H9 (cell line): Measurements from ENCODE around the gene HSPA1L. TPM values are rescaled to one million over a fixed set of nuclear protein-coding genes. Genes with fewer than 3 reads are reported as not detected.
"Not testable (repeated sequence)": the region's sequence is repeated elsewhere in the genome, so short reads cannot be mapped to it uniquely, and the experiment has no call there.

Experiments
- DNase-seq: peaks from one replicate; pipeline ENCODE4 v3.0.0-alpha.2; 2017
- H2AFZ ChIP-seq: one replicate; pipeline ENCODE4 v1.6.1; 2013; ENCODE audit warnings: mild to moderate bottlenecking, low read length, control low read depth, moderate library complexity
- H2AK5ac ChIP-seq: 2 replicates; pipeline ENCODE4 v1.6.1; 2013; ENCODE audit warnings: low read length, control low read depth, mixed read lengths; ENCODE audit not compliant: insufficient read length
- H2BK120ac ChIP-seq: one replicate; pipeline ENCODE4 v1.6.1; 2013; ENCODE audit warnings: low read depth, mild to moderate bottlenecking, low read length, control low read depth, inconsistent platforms; ENCODE audit not compliant: poor library complexity, severe bottlenecking
- H2BK12ac ChIP-seq: 2 replicates; pipeline ENCODE4 v1.6.1; 2013; ENCODE audit warnings: low read length, control low read depth, mixed read lengths, low read depth; ENCODE audit not compliant: insufficient read length
- H2BK15ac ChIP-seq: 2 replicates; pipeline ENCODE4 v1.6.1; 2013; ENCODE audit warnings: low read depth, low read length, control low read depth
- H2BK20ac ChIP-seq: one replicate; pipeline ENCODE4 v1.6.1; 2013; ENCODE audit warnings: low read depth, mild to moderate bottlenecking, low read length, control low read depth, inconsistent platforms; ENCODE audit not compliant: poor library complexity, severe bottlenecking
- H2BK5ac ChIP-seq: 2 replicates; pipeline ENCODE4 v1.6.1; 2013; ENCODE audit warnings: low read length, control low read depth, mixed read lengths; ENCODE audit not compliant: insufficient read length
- H3K14ac ChIP-seq: 2 replicates; pipeline ENCODE4 v1.6.1; 2013; ENCODE audit warnings: low read length, control low read depth; ENCODE audit not compliant: insufficient read depth
- H3K18ac ChIP-seq: 2 replicates; pipeline ENCODE4 v1.6.1; 2013; ENCODE audit warnings: low read depth, mild to moderate bottlenecking, mixed read lengths, low read length, control low read depth; ENCODE audit not compliant: insufficient read length
- H3K23ac ChIP-seq: 2 replicates; pipeline ENCODE4 v1.6.1; 2013; ENCODE audit warnings: low read length, control low read depth, mixed read lengths, low read depth; ENCODE audit not compliant: insufficient read length
- H3K23me2 ChIP-seq: 2 replicates; pipeline ENCODE4 v1.6.1; 2013; ENCODE audit warnings: low read depth, mild to moderate bottlenecking, mixed read lengths, low read length, control low read depth; ENCODE audit not compliant: insufficient read length, poor library complexity, severe bottlenecking
- H3K27ac ChIP-seq: 2 replicates; pipeline ENCODE4 v1.5.1; 2013; ENCODE audit warnings: low read length, control low read depth, mixed read lengths, low read depth; ENCODE audit not compliant: insufficient read length
- H3K27me3 ChIP-seq: 2 replicates; pipeline ENCODE4 v1.6.1; 2013; ENCODE audit warnings: low read length, control low read depth, inconsistent platforms; ENCODE audit not compliant: insufficient read depth
- H3K4ac ChIP-seq: 2 replicates; pipeline ENCODE4 v1.6.1; 2013; ENCODE audit warnings: low read depth, mild to moderate bottlenecking, control low read depth, inconsistent platforms, low read length, moderate library complexity
- H3K4me1 ChIP-seq: 2 replicates; pipeline ENCODE4 v1.6.1; 2013; ENCODE audit warnings: low read length, control low read depth, inconsistent platforms; ENCODE audit not compliant: insufficient read depth
- H3K4me2 ChIP-seq: 2 replicates; pipeline ENCODE4 v1.6.1; 2013; ENCODE audit warnings: low read length, control low read depth, mixed read lengths; ENCODE audit not compliant: insufficient read length, insufficient read depth
- H3K56ac ChIP-seq: 2 replicates; pipeline ENCODE4 v1.6.1; 2013; ENCODE audit warnings: low read depth, mild to moderate bottlenecking, mixed read lengths, low read length, control low read depth; ENCODE audit not compliant: insufficient read length
- H3K79me1 ChIP-seq: 2 replicates; pipeline ENCODE4 v1.6.1; 2013; ENCODE audit warnings: low read depth, mild to moderate bottlenecking, moderate library complexity, low read length, control low read depth, inconsistent platforms; ENCODE audit not compliant: insufficient read depth, poor library complexity, severe bottlenecking
- H3K79me2 ChIP-seq: 2 replicates; pipeline ENCODE4 v1.6.1; 2013; ENCODE audit warnings: low read length, control low read depth, inconsistent platforms; ENCODE audit not compliant: insufficient read depth
- H3K9ac ChIP-seq: 2 replicates; pipeline ENCODE4 v1.6.1; 2013; ENCODE audit warnings: low read length, control low read depth, mixed read lengths; ENCODE audit not compliant: insufficient read length; ENCODE audit errors: extremely low read depth
- H3K9me3 ChIP-seq: one replicate; pipeline ENCODE4 v1.6.1; 2013; ENCODE audit warnings: low read depth, low read length, inconsistent platforms; ENCODE audit not compliant: control insufficient read depth
- H3T11ph ChIP-seq: one replicate; pipeline ENCODE4 v1.6.1; 2013; ENCODE audit warnings: mild to moderate bottlenecking, low read length, control low read depth, inconsistent platforms
- H4K20me1 ChIP-seq: one replicate; pipeline ENCODE4 v1.6.1; 2013; ENCODE audit not compliant: control insufficient read depth, insufficient read length, insufficient read depth
- H4K5ac ChIP-seq: 2 replicates; pipeline ENCODE4 v1.6.1; 2013; ENCODE audit warnings: low read depth, mild to moderate bottlenecking, mixed read lengths, low read length, control low read depth; ENCODE audit not compliant: insufficient read length
- H4K8ac ChIP-seq: replicated peaks from 2 replicates; pipeline ENCODE4 v1.6.1; 2013; ENCODE audit warnings: low read length, control low read depth, mixed read lengths, low read depth; ENCODE audit not compliant: insufficient read length
- H4K91ac ChIP-seq: 2 replicates; pipeline ENCODE4 v1.6.1; 2013; ENCODE audit warnings: low read depth, mild to moderate bottlenecking, moderate library complexity, mixed read lengths, low read length, control low read depth; ENCODE audit not compliant: insufficient read length
- H3K27ac Mint-ChIP-seq, 3 experiments: 2 replicates in 2 of 3; 3 replicates in 1 of 3; pipeline ENCODE4 v1.8.0; 2020 to 2021; ENCODE audit warnings: mixed read lengths in 3 of 3, mild to moderate bottlenecking in 1 of 3, moderate library complexity in 1 of 3
- H3K27me3 Mint-ChIP-seq: 2 replicates; pipeline ENCODE4 v1.8.0; 2021; ENCODE audit warnings: low read depth, mild to moderate bottlenecking, moderate library complexity, mixed read lengths
- H3K36me3 Mint-ChIP-seq, 3 experiments: 2 replicates in 2 of 3; 3 replicates in 1 of 3; pipeline ENCODE4 v1.8.0; 2020 to 2021; ENCODE audit warnings: low read depth in 3 of 3, mixed read lengths in 3 of 3; ENCODE audit not compliant: insufficient read depth in 1 of 3
- H3K4me1 Mint-ChIP-seq, 2 experiments: 2 replicates each; pipeline ENCODE4 v1.8.0; 2020; ENCODE audit warnings: mixed read lengths in 2 of 2
- H3K4me3 Mint-ChIP-seq, 2 experiments: 2 replicates in 1 of 2; 3 replicates in 1 of 2; pipeline ENCODE4 v1.8.0; 2020 to 2021; ENCODE audit warnings: mild to moderate bottlenecking in 2 of 2, mixed read lengths in 2 of 2, moderate library complexity in 1 of 2
- H3K9me3 Mint-ChIP-seq, 2 experiments: 2 replicates in 1 of 2; 3 replicates in 1 of 2; pipeline ENCODE4 v1.8.0; 2020; ENCODE audit warnings: mild to moderate bottlenecking in 2 of 2, mixed read lengths in 2 of 2, moderate library complexity in 1 of 2
- WGBS: extraction: QIAGEN DNeasy Blood & Tissue Kit; methylation state at CpG from one replicate; pipeline ENCODE4 v1.1.7; 2013; ENCODE audit warnings: missing lambda C conversion rate, low lambda C conversion rate, mixed read lengths; ENCODE audit not compliant: insufficient read length; ENCODE audit errors: extremely low coverage; 5-methylcytosine and 5-hydroxymethylcytosine counted together
- total RNA-seq: library from RNA; stranded (reverse); gene quantifications from 2 replicates; pipeline ENCODE4 v1.2.1, GENCODE V29; 2021
- TF ChIP-seq, protein P1 (sequence below): fragments of 200-600 bp; sonication (generic); conservative IDR thresholded peaks from 3 replicates; pipeline ENCODE4 v1.8.0; 2021; ENCODE audit warnings: antibody characterized with exemption, mild to moderate bottlenecking

Gene HSPA1L
- total RNA-seq, 1 experiment from 2014 or later = 2.5 TPM

DNA sequence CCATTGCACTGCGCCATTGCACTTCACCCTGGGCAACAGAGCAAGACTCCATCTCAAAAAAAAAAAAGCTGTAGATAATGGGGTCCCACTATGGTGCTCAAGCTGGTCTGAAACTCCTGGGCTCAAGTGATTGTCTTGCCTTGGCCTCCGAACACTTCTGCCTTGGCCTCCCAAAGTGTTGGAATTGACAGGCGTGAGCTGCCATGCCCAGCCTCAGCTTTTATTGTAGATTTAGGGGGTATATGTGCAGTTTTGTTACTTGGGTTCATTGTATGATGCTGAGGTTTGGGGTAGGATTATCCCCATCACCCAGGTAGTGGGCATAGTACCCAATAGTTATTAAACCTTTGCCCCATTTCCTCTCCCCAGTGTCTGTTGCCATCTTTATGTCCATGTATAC, 23.9 kb upstream of the HSPA1L start:
- Histone ChIP-seq H3K14ac (no peak overlapping the region), H3K18ac (no peak overlapping the region), H2AFZ (no peak overlapping the region), H2BK15ac (no peak overlapping the region), H3T11ph (no peak overlapping the region), H3K4me1 (no peaks in the 10 kb centered on the region), H3K27me3 (no peaks in the 10 kb centered on the region), H3K79me1 (peaks cover 3% of the 10 kb centered on the region), H2BK5ac (no peak overlapping the region), H3K4me2 (peak overlapping the region; percentile 1), H3K9me3 (no peaks in the 10 kb centered on the region), H4K5ac (no peak overlapping the region), H2BK20ac (no peak overlapping the region), H2AK5ac (no peak overlapping the region), H3K56ac (no peak overlapping the region), H3K79me2 (peaks cover 20% of the 10 kb centered on the region; the same call in 1 of the 2 replicates), H4K91ac (no peak overlapping the region), H3K9ac (no peak overlapping the region), H3K4ac (no peak overlapping the region), H3K27ac (no peak overlapping the region), H3K23me2 (peaks cover 27% of the 10 kb centered on the region), H2BK12ac (no peak overlapping the region), H3K23ac (no peak overlapping the region), H4K20me1 (peaks cover 2% of the 10 kb centered on the region), H2BK120ac (no peak overlapping the region), H4K8ac (no peak overlapping the region)
- Mint-ChIP-seq H3K27me3 (no peaks in the 10 kb centered on the region), H3K27ac (peak overlapping the region in 1 of 3 experiments; percentile 72; a peak in 1 of 7 replicates), H3K9me3 (peaks cover 0 to 6% of the 10 kb centered on the region in 2 experiments; a peak in 2 of 5 replicates), H3K36me3 (peaks cover 61 to 67% (median 61%) of the 10 kb centered on the region in 3 experiments), H3K4me3 (peak overlapping the region; percentile 10 to 98; a peak in 3 of 5 replicates), H3K4me1 (peaks cover 13 to 22% of the 10 kb centered on the region in 2 experiments)
- TF ChIP-seq, protein P1, sequence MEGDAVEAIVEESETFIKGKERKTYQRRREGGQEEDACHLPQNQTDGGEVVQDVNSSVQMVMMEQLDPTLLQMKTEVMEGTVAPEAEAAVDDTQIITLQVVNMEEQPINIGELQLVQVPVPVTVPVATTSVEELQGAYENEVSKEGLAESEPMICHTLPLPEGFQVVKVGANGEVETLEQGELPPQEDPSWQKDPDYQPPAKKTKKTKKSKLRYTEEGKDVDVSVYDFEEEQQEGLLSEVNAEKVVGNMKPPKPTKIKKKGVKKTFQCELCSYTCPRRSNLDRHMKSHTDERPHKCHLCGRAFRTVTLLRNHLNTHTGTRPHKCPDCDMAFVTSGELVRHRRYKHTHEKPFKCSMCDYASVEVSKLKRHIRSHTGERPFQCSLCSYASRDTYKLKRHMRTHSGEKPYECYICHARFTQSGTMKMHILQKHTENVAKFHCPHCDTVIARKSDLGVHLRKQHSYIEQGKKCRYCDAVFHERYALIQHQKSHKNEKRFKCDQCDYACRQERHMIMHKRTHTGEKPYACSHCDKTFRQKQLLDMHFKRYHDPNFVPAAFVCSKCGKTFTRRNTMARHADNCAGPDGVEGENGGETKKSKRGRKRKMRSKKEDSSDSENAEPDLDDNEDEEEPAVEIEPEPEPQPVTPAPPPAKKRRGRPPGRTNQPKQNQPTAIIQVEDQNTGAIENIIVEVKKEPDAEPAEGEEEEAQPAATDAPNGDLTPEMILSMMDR = no peak
- no peak for DNase-seq
- WGBS = no CpG with 5 or more reads among the region's 3 CpGs

DNA sequence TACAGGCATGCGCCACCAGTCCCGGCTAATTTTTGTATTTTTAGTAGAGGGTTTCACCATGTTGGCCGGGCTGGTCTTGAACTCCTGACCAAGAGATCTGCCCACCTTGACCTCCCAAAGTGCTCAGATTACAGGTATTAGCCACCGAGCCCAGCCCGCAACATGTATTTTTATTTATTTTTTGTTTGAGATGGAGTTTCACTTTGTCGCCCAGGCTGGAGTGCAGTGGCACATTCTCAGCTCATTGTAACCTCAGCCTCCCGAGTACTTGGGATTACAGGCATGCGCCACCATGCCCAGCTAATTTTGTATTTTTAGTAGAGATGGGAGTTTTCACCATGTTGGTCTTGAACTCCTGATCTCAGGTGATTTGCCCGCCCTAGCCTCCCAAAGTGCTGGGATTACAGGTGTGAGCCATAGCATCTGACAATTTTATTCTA, 23.1 kb upstream of the HSPA1L start:
- Histone ChIP-seq H3K79me2 (peaks cover 20% of the 10 kb centered on the region; the same call in 1 of the 2 replicates), H3K9ac (peak overlapping the region; percentile 73), H3K4me2 (peak overlapping the region; percentile 90), H3K23me2 (peaks cover 27% of the 10 kb centered on the region)
- DNase-seq, H3K4me1 ChIP-seq, H2BK120ac ChIP-seq, H2AFZ ChIP-seq, H3K27ac ChIP-seq, H4K8ac ChIP-seq, H3K27me3 Mint-ChIP-seq, H4K5ac ChIP-seq, H2BK5ac ChIP-seq, H3T11ph ChIP-seq, H3K56ac ChIP-seq, H3K18ac ChIP-seq, H2BK15ac ChIP-seq, H2AK5ac ChIP-seq, H3K4ac ChIP-seq, H3K9me3 Mint-ChIP-seq, H3K79me1 ChIP-seq, H4K91ac ChIP-seq, H2BK20ac ChIP-seq, H3K23ac ChIP-seq, H4K20me1 ChIP-seq, H3K9me3 ChIP-seq, H3K27me3 ChIP-seq, H3K14ac ChIP-seq, H2BK12ac ChIP-seq: not testable (repeated sequence)
- Mint-ChIP-seq H3K36me3 (peaks cover 61 to 67% (median 61%) of the 10 kb centered on the region in 3 experiments), H3K4me3 (peak overlapping the region; percentile 98 to 100), H3K4me1 (peaks cover 13 to 22% of the 10 kb centered on the region in 2 experiments), H3K27ac (peak overlapping the region in 1 of 3 experiments; percentile 99; a peak in 2 of 7 replicates)
- no CpG with 5 or more reads among the region's 9 CpGs for WGBS
